WERI-Rb-1 (cell line): ENCODE data around the gene MOGAT1.

Experiments used
- DNase-seq: peaks from one replicate; pipeline ENCODE4 v3.0.0-alpha.2; 2020
- H3K27ac ChIP-seq: fragments of 250-450 bp; sonication (Bioruptor Pico); 2 replicates; pipeline ENCODE4 v1.5.1; 2020; ENCODE audit warnings: mild to moderate bottlenecking, moderate library complexity
- H3K27me3 ChIP-seq: fragments of 250-450 bp; sonication (Bioruptor Pico); 2 replicates; pipeline ENCODE4 v1.5.1; 2021; ENCODE audit warnings: mild to moderate bottlenecking, low read depth, moderate library complexity; ENCODE audit not compliant: insufficient read depth, severe bottlenecking
- H3K36me3 ChIP-seq: fragments of 250-450 bp; sonication (Bioruptor Pico); 2 replicates; pipeline ENCODE4 v1.5.1; 2020; ENCODE audit warnings: mild to moderate bottlenecking, moderate library complexity
- H3K4me3 ChIP-seq: 2 replicates; pipeline ENCODE4 v1.5.1; 2011; ENCODE audit warnings: low read depth, mild to moderate bottlenecking, control low read depth, low read length
- H3K9me3 ChIP-seq: fragments of 250-450 bp; sonication (Bioruptor Pico); 2 replicates; pipeline ENCODE4 v1.5.1; 2021; ENCODE audit warnings: mild to moderate bottlenecking, moderate library complexity; ENCODE audit not compliant: severe bottlenecking
- CTCF ChIP-seq: IDR thresholded peaks from 2 replicates; pipeline ENCODE4 v1.5.1; 2011; ENCODE audit warnings: low read depth, mild to moderate bottlenecking, control low read depth, inconsistent platforms, low read length

MOGAT1 gene

GRCh38 chr2:222671259-222672067 lies at the start of gene MOGAT1:
Gene MOGAT1 (plus strand): TSS chr2:222671658. CDS start chr2:222671786, 128 bp downstream.
- no peak for TF ChIP-seq CTCF
- Histone ChIP-seq H3K9me3 (no peaks in the 10 kb centered on the region), H3K27me3 (no peaks in the 10 kb centered on the region), H3K36me3 (no peaks in the 10 kb centered on the region), H3K27ac (no peak within 1 kb of the TSS), H3K4me3 (no peak within 1 kb of the TSS)
- DNase-seq, result no peak

GRCh38 chr2:222621893-222622292 lies 49.6 kb upstream of the MOGAT1 start:
- H3K9me3 ChIP-seq, result no peaks in the 10 kb centered on the region
- no peak for DNase-seq
- H3K4me3 ChIP-seq, result no peak overlapping the region
- TF ChIP-seq CTCF, result no peak
- no peaks in the 10 kb centered on the region for H3K27me3 ChIP-seq
- no peak overlapping the region for H3K27ac ChIP-seq
- H3K36me3 ChIP-seq, result peaks cover 45% of the 10 kb centered on the region

GRCh38 chr2:222622910-222623309 lies 48.5 kb upstream of the MOGAT1 start:
- H3K36me3 ChIP-seq, result peaks cover 55% of the 10 kb centered on the region
- TF ChIP-seq CTCF, result no peak
- H3K27me3 ChIP-seq, result no peaks in the 10 kb centered on the region
- no peaks in the 10 kb centered on the region for H3K9me3 ChIP-seq
- H3K4me3 ChIP-seq, result no peak overlapping the region
- H3K27ac ChIP-seq, result no peak overlapping the region
- no peak for DNase-seq

GRCh38 chr2:222623756-222624309 lies 47.6 kb upstream of the MOGAT1 start:
- H3K36me3 ChIP-seq, result peaks cover 54% of the 10 kb centered on the region
- H3K27ac ChIP-seq, result no peak overlapping the region
- no peak for TF ChIP-seq CTCF

GRCh38 chr2:222627764-222628163 lies 43.7 kb upstream of the MOGAT1 start:
- TF ChIP-seq CTCF, result no peak
- no peak for DNase-seq
- H3K27ac ChIP-seq, result peak overlapping the region; percentile 9; the same call in 1 of the 2 replicates
- H3K4me3 ChIP-seq, result no peak overlapping the region
- peaks cover 62% of the 10 kb centered on the region for H3K36me3 ChIP-seq
- no peaks in the 10 kb centered on the region for H3K27me3 ChIP-seq
- no peaks in the 10 kb centered on the region for H3K9me3 ChIP-seq

More at GRCh38 chr2:222623756-222624309, 47.6 kb upstream of the MOGAT1 start:
- H3K27me3 ChIP-seq, result no peaks in the 10 kb centered on the region
- DNase-seq, result no peak
- H3K4me3 ChIP-seq, result no peak overlapping the region
- no peaks in the 10 kb centered on the region for H3K9me3 ChIP-seq

GRCh38 chr2:222635295-222635694 lies 36.2 kb upstream of the MOGAT1 start:
- no peak overlapping the region for H3K27ac ChIP-seq
- H3K36me3 ChIP-seq, result peaks cover 65% of the 10 kb centered on the region
- no peaks in the 10 kb centered on the region for H3K27me3 ChIP-seq
- no peak for TF ChIP-seq CTCF
- DNase-seq, result no peak
- H3K4me3 ChIP-seq, result no peak overlapping the region
- no peaks in the 10 kb centered on the region for H3K9me3 ChIP-seq
